ENCODE results near the gene STRIP2. TPM values are rescaled to one million over a fixed set of nuclear protein-coding genes. Genes with fewer than 3 reads are reported as not detected.
"Not testable (repeated sequence)": the region's sequence is repeated elsewhere in the genome, so short reads cannot be mapped to it uniquely, and the experiment has no call there.

STRIP2 gene
- total RNA-seq, 1 experiment from 2014 or later: 10.8 TPM

- DNase-seq (ENCODE audit: low read depth, low spot score); intact Hi-C loops (cut with micrococcal nuclease); POLR2A ChIA-PET; H3K4me2 ChIP-seq (ENCODE audit: low read length); H3K9ac ChIP-seq (ENCODE audit: low read length); H2AFZ ChIP-seq (ENCODE audit: low read depth, low read length, poor library complexity, severe bottlenecking); CTCF ChIA-PET; H4K20me1 ChIP-seq (ENCODE audit: insufficient read depth); ATAC-seq; RAD21 ChIA-PET (ENCODE audit: low non-redundant PET in 1 of 2, low total read pairs in 2 of 2, uncharacterized antibody in 2 of 2, unreplicated experiment in 2 of 2); H3K36me3 ChIP-seq (ENCODE audit: control insufficient read depth in 1 of 2, insufficient read depth in 2 of 2, low read length in 2 of 2); H3K27me3 ChIP-seq (ENCODE audit: insufficient read depth, low read length); BruUV-seq (replicated peaks); H3K4me3 ChIP-seq (replicated peaks in 1 of 2; ENCODE audit: low read depth in 1 of 2, low read length in 2 of 2); H3K9me3 ChIP-seq (ENCODE audit: control insufficient read depth in 1 of 2, insufficient read depth in 1 of 2, low read depth in 1 of 2, low read length in 2 of 2); H3K9me2 ChIP-seq (ENCODE audit: insufficient read depth); H3K79me2 ChIP-seq (ENCODE audit: insufficient read depth, low read length); H3K27ac ChIP-seq (ENCODE audit: low read depth, low read length): not testable (repeated sequence)
- H3K4me1 ChIP-seq (ENCODE audit: control insufficient read depth in 1 of 2, insufficient read depth in 2 of 2, low read length in 2 of 2): peaks cover 3 to 13% of the 10 kb centered on the region in 2 experiments; a peak in 3 of 4 replicates
Measured at GRCh38 chr7:129448608-129449007, 14.4 kb downstream of the STRIP2 start.

- Histone ChIP-seq H4K20me1 (ENCODE audit: insufficient read depth) (no peaks in the 10 kb centered on the region), H3K27me3 (ENCODE audit: insufficient read depth, low read length) (no peaks in the 10 kb centered on the region), H3K9me2 (ENCODE audit: insufficient read depth) (no peaks in the 10 kb centered on the region), H3K79me2 (ENCODE audit: insufficient read depth, low read length) (no peaks in the 10 kb centered on the region), H3K9ac (ENCODE audit: low read length) (no peak overlapping the region), H3K27ac (ENCODE audit: low read depth, low read length) (no peak overlapping the region), H3K36me3 (ENCODE audit: control insufficient read depth in 1 of 2, insufficient read depth in 2 of 2, low read length in 2 of 2) (peaks cover 0 to 10% of the 10 kb centered on the region in 2 experiments; a peak in 1 of 4 replicates), H3K4me3 (replicated peaks in 1 of 2; ENCODE audit: low read depth in 1 of 2, low read length in 2 of 2) (no peak overlapping the region), H3K9me3 (ENCODE audit: control insufficient read depth in 1 of 2, insufficient read depth in 1 of 2, low read depth in 1 of 2, low read length in 2 of 2) (peaks cover 0 to 3% of the 10 kb centered on the region in 2 experiments; a peak in 1 of 4 replicates), H3K4me2 (ENCODE audit: low read length) (no peak overlapping the region), H3K4me1 (ENCODE audit: control insufficient read depth in 1 of 2, insufficient read depth in 2 of 2, low read length in 2 of 2) (peaks cover 7 to 27% of the 10 kb centered on the region in 2 experiments), H2AFZ (ENCODE audit: low read depth, low read length, poor library complexity, severe bottlenecking) (no peak overlapping the region)
- no TSS peak for BruUV-seq (replicated peaks)
- intact Hi-C loops (cut with micrococcal nuclease): no loop called here
- TF ChIP-seq EZH2 (IDR thresholded peaks at IDR 0.05): no peak
- TF ChIP-seq ZFX (IDR thresholded peaks at IDR 0.05): no peak
- DNase-seq (ENCODE audit: low read depth, low spot score): no peak
- POLR2A ChIA-PET: no interaction called here
- no peak for ATAC-seq
- CTCF ChIA-PET: no interaction called here
- RAD21 ChIA-PET (ENCODE audit: low non-redundant PET in 1 of 2, low total read pairs in 2 of 2, uncharacterized antibody in 2 of 2, unreplicated experiment in 2 of 2): no interaction called here
Measured at GRCh38 chr7:129450295-129450694, 16.1 kb downstream of the STRIP2 start.
